SK-N-MC (cell line): ENCODE measurements around the gene OOSP2.

Experiments used
- EZH2 ChIP-seq: fragments of 200-600 bp; sonication (generic); IDR thresholded peaks from one replicate; pipeline ENCODE4 v1.6.1; 2017; ENCODE audit warnings: antibody characterized with exemption
- POLR2AphosphoS5 ChIP-seq: IDR thresholded peaks from 2 replicates; pipeline ENCODE4 v1.6.1; 2012; ENCODE audit warnings: mild to moderate bottlenecking, low read depth, low read length, borderline replicate concordance

DNA sequence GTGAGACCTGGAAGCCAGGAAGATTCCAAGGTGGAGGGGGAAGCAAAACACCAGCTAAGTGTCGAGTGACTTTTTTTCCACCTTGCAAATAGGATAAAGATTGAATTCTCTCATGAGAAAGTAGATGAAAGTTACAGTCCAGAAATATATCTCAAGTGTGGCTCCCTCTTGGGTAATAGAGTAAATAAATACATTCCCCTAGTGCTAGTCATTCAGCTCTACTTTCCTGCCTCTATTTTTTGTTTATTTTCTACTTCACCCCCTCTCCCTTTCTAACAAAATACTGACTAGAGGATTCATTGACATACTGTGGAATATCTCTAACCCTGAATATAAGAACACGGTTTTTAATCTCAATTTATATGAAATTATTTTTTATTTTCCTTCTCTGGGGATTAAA lies 42.4 kb upstream of the OOSP2 start:
- TF ChIP-seq POLR2AphosphoS5, result no peak
- no peak for TF ChIP-seq EZH2
